ENCODE results near the gene KANK4. TPM values are rescaled to one million over a fixed set of nuclear protein-coding genes. Genes with fewer than 3 reads are reported as not detected.
"Not testable (repeated sequence)": the region's sequence is repeated elsewhere in the genome, so short reads cannot be mapped to it uniquely, and the experiment has no call there.

The KANK4 gene
- total and polyA plus RNA-seq, 9 donors = 6.6 to 17.1 (median 12.7) TPM

DNA sequence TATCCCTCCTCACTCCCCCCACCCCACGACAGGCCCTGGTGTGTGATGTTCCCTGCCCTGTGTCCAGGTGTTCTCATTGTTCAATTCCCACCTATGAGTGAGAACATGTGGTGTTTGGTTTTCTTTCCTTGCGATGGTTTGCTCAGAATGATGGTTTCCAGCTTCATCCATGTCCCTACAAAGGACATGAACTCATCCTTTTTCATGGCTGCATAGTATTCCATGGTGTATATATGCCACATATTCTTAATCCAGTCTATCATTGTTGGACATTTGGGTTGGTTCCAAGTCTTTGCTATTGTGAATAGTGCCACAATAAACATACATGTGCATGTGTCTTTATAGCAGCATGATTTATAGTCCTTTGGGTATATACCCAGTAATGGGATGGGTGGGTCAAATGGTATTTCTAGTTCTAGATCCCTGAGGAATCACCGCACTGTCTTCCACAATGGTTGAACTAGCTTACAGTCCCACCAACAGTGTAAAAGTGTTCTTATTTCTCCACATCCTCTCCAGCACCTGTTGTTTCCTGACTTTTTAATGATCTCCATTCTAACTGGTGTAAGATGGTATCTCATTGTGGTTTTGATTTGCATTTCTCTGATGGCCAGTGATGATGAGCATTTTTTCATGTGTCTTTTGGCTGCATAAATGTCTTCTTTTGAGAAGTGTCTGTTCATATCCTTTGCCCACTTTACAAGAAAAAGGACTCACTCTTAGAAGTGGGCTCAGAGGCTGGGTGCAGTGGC lies 79.4 kb downstream of the KANK4 start:
- no CpG with 5 or more reads among the region's 3 CpGs for WGBS (ENCODE audit: insufficient coverage)
- H3K9me3 ChIP-seq (replicated peaks; ENCODE audit: control insufficient read depth, low read depth, low read length); H3K27me3 ChIP-seq (ENCODE audit: control insufficient read depth, insufficient read depth, low read length); H3K36me3 ChIP-seq (ENCODE audit: control insufficient read depth, insufficient read depth, low read length); DNase-seq; H3K27ac ChIP-seq (ENCODE audit: low read length); H3K4me3 ChIP-seq (ENCODE audit: low read length): not testable (repeated sequence)
- peaks cover 17% of the 10 kb centered on the region for H3K4me1 ChIP-seq (ENCODE audit: control insufficient read depth, insufficient read depth, low read length)

GRCh38 chr1:62238507-62238906 lies 80.7 kb downstream of the KANK4 start:
- H3K36me3 ChIP-seq (ENCODE audit: control insufficient read depth, insufficient read depth, low read length) = no peaks in the 10 kb centered on the region
- WGBS (ENCODE audit: insufficient coverage) = 100% methylated on average over 2 of the region's 9 CpGs
- H3K9me3 ChIP-seq (replicated peaks; ENCODE audit: control insufficient read depth, low read depth, low read length) = no peaks in the 10 kb centered on the region
- H3K27me3 ChIP-seq (ENCODE audit: control insufficient read depth, insufficient read depth, low read length) = no peaks in the 10 kb centered on the region
- DNase-seq = no peak
- peaks cover 17% of the 10 kb centered on the region for H3K4me1 ChIP-seq (ENCODE audit: control insufficient read depth, insufficient read depth, low read length)
- no peak overlapping the region for H3K4me3 ChIP-seq (ENCODE audit: low read length)
- H3K27ac ChIP-seq (ENCODE audit: low read length) = no peak overlapping the region

DNA sequence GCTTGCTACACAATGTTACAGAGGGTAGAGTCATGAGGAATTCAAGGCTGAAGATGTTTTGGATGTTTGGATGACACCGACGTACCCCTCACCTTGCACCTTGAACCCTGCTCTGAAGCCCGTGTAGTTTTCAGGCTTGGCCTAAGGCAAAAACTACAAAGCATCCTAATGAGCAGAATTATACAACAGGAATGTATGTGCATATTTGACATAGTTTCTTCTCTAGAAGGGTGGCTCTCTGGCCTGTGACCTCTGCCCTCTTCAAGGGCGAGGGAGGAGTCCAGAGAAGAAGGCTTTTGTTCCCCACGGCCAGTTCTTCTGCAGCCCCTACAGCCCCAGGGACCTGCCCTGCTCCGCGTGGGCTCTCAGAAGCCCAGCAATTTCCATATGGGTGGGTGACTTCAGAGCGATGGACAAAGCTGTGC lies 81.3 kb downstream of the KANK4 start:
- no peak for DNase-seq
- Histone ChIP-seq H3K27ac (ENCODE audit: low read length) (no peak overlapping the region), H3K27me3 (ENCODE audit: control insufficient read depth, insufficient read depth, low read length) (no peaks in the 10 kb centered on the region), H3K4me1 (ENCODE audit: control insufficient read depth, insufficient read depth, low read length) (peaks cover 20% of the 10 kb centered on the region), H3K36me3 (ENCODE audit: control insufficient read depth, insufficient read depth, low read length) (no peaks in the 10 kb centered on the region), H3K9me3 (replicated peaks; ENCODE audit: control insufficient read depth, low read depth, low read length) (no peaks in the 10 kb centered on the region), H3K4me3 (ENCODE audit: low read length) (no peak overlapping the region)
- 100% methylated on average over 1 of the region's 8 CpGs for WGBS (ENCODE audit: insufficient coverage)

- Histone ChIP-seq H3K27me3 (ENCODE audit: control insufficient read depth, insufficient read depth, low read length) (no peaks in the 10 kb centered on the region), H3K4me3 (ENCODE audit: low read length) (no peak overlapping the region), H3K9me3 (replicated peaks; ENCODE audit: control insufficient read depth, low read depth, low read length) (no peaks in the 10 kb centered on the region), H3K36me3 (ENCODE audit: control insufficient read depth, insufficient read depth, low read length) (no peaks in the 10 kb centered on the region), H3K4me1 (ENCODE audit: control insufficient read depth, insufficient read depth, low read length) (peaks cover 24% of the 10 kb centered on the region), H3K27ac (ENCODE audit: low read length) (no peak overlapping the region)
- WGBS (ENCODE audit: insufficient coverage) = 100% methylated on average over 1 of the region's 4 CpGs
- no peak for DNase-seq
These were observed 81.9 kb downstream of the KANK4 start for GRCh38 chr1:62237361-62237760.

DNA sequence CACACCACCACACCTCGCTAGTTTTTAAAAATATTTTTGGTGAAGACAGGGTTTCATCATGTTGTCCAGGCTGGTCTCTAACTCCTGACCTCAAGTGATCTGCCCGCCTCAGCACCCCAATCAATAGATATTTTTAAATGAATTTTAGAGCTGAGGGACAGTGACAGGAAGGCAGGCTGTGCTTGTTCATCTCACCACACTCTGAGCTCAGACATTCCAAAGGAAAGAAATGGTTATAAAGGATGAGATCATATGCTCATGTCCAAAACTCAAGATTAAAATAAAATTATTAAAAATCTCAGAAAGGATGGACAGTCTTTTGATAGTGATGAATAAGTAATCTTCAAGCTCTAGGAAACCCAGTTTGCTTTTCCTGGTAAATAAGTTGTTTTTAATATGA lies 83.7 kb downstream of the KANK4 start:
- Histone ChIP-seq H3K4me1 (ENCODE audit: control insufficient read depth, insufficient read depth, low read length) (peaks cover 10% of the 10 kb centered on the region), H3K27ac (ENCODE audit: low read length) (no peak overlapping the region), H3K36me3 (ENCODE audit: control insufficient read depth, insufficient read depth, low read length) (no peaks in the 10 kb centered on the region), H3K9me3 (replicated peaks; ENCODE audit: control insufficient read depth, low read depth, low read length) (no peaks in the 10 kb centered on the region), H3K27me3 (ENCODE audit: control insufficient read depth, insufficient read depth, low read length) (no peaks in the 10 kb centered on the region), H3K4me3 (ENCODE audit: low read length) (no peak overlapping the region)
- DNase-seq = no peak
- WGBS (ENCODE audit: insufficient coverage) = no CpG with 5 or more reads among the region's 2 CpGs

DNA sequence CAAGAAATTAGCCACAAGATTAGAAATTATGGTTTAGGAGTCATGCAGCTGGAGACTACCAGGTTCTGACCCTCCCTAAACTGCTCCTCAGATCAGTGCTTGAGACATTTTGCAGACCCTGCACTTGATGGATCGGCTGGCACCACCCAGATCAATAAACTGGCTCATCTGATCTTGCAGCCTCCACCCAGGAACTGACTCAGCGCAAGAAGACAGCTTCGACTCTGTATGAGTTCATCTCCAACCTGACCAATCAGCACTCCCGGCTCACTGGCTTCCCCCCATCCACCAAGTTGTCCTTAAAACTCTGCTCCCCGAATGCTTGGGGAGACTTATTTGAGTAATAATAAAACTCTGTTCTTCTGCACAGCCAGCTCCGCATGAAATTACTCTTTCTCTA lies 84.5 kb downstream of the KANK4 start:
- no peaks in the 10 kb centered on the region for H3K9me3 ChIP-seq (replicated peaks; ENCODE audit: control insufficient read depth, low read depth, low read length)
- peaks cover 10% of the 10 kb centered on the region for H3K4me1 ChIP-seq (ENCODE audit: control insufficient read depth, insufficient read depth, low read length)
- 69% methylated on average over 2 of the region's 6 CpGs for WGBS (ENCODE audit: insufficient coverage)
- H3K27me3 ChIP-seq (ENCODE audit: control insufficient read depth, insufficient read depth, low read length) = no peaks in the 10 kb centered on the region
- H3K36me3 ChIP-seq (ENCODE audit: control insufficient read depth, insufficient read depth, low read length) = no peaks in the 10 kb centered on the region
- H3K4me3 ChIP-seq (ENCODE audit: low read length) = no peak overlapping the region
- no peak overlapping the region for H3K27ac ChIP-seq (ENCODE audit: low read length)
- DNase-seq = no peak

DNA sequence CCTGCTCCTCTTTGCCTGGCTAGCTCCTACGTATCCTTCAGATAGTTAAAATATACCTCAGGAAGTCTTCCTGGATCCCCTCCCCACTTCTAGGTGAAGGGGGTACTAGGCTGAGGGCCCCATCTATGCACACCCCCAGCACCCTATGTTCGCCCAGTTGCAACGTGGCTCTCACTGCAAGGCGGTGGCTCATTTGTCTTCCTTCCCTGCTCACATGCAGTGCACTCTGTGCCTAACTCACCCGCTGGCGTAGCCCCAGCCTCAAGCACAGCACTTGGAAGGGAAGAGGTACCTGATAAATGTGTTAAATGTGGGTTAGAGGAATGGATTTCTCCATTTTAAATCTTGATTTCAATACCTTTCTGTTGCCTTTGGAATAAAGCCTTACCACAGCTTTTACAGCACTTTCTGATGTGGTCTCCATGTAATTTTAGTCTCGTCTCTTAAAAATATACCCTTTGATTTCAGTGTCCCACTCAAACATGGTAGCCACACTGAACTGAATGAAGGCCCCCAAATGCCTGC lies 85.2 kb downstream of the KANK4 start:
- Histone ChIP-seq H3K36me3 (ENCODE audit: control insufficient read depth, insufficient read depth, low read length) (no peaks in the 10 kb centered on the region), H3K4me3 (ENCODE audit: low read length) (no peak overlapping the region), H3K27ac (ENCODE audit: low read length) (no peak overlapping the region), H3K4me1 (ENCODE audit: control insufficient read depth, insufficient read depth, low read length) (peaks cover 15% of the 10 kb centered on the region), H3K27me3 (ENCODE audit: control insufficient read depth, insufficient read depth, low read length) (no peaks in the 10 kb centered on the region), H3K9me3 (replicated peaks; ENCODE audit: control insufficient read depth, low read depth, low read length) (no peaks in the 10 kb centered on the region)
- WGBS (ENCODE audit: insufficient coverage) = 95% methylated on average over 2 of the region's 7 CpGs
- DNase-seq = no peak

DNA sequence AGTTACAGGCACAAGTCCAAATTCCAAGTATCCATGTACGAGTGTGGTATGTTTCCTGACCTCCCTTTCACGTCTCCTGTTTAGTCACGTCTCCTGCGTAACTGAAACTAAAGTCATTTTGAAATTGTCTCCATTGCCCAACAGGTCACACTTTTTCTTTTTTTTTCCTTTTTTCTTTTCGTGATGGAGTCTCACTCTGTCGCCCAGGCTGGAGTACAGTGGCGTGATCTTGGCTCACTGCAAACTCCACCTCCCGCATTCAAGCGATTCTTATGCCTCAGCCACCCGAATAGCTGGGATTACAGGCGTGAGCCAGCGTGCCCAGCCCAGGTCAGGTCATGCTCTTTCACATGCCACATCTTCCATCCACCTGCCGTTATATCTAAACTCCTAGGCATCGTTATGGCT lies 86.4 kb downstream of the KANK4 start:
- Histone ChIP-seq H3K9me3 (replicated peaks; ENCODE audit: control insufficient read depth, low read depth, low read length) (no peaks in the 10 kb centered on the region), H3K4me1 (ENCODE audit: control insufficient read depth, insufficient read depth, low read length) (peaks cover 24% of the 10 kb centered on the region), H3K4me3 (ENCODE audit: low read length) (no peak overlapping the region), H3K36me3 (ENCODE audit: control insufficient read depth, insufficient read depth, low read length) (no peaks in the 10 kb centered on the region), H3K27ac (ENCODE audit: low read length) (no peak overlapping the region), H3K27me3 (ENCODE audit: control insufficient read depth, insufficient read depth, low read length) (no peaks in the 10 kb centered on the region)
- WGBS (ENCODE audit: insufficient coverage) = 56% methylated on average over 14 of the region's 14 CpGs
- peak; percentile 29 for DNase-seq

DNA sequence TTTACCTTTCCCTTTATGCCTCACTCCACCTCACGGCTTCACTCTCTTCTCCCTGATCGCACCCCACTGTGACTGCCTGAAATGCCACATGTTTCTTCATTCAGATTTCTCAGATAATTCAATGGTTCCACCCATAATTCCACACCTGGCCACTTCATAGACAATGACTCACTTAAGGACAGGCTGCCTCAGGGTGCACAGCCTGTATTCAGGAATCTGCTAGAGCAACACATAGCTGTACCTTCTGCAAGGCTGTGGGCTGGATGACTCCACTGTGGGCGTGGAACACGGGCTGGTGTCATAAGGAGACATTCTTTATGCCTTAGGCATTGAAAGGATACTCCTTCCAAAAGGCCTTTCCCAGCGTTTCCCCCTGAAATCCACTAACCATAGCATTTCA lies 88.5 kb downstream of the KANK4 start:
- WGBS (ENCODE audit: insufficient coverage) = 95% methylated on average over 2 of the region's 5 CpGs

GRCh38 chr1:62229932-62230331 lies 89.3 kb downstream of the KANK4 start:
- H3K9me3 ChIP-seq (replicated peaks; ENCODE audit: control insufficient read depth, low read depth, low read length) = no peaks in the 10 kb centered on the region
- no CpG with 5 or more reads among the region's 2 CpGs for WGBS (ENCODE audit: insufficient coverage)
- peak; percentile 30 for DNase-seq
- H3K27me3 ChIP-seq (ENCODE audit: control insufficient read depth, insufficient read depth, low read length) = no peaks in the 10 kb centered on the region
- H3K27ac ChIP-seq (ENCODE audit: low read length) = no peak overlapping the region
- H3K36me3 ChIP-seq (ENCODE audit: control insufficient read depth, insufficient read depth, low read length) = no peaks in the 10 kb centered on the region
- peaks cover 24% of the 10 kb centered on the region for H3K4me1 ChIP-seq (ENCODE audit: control insufficient read depth, insufficient read depth, low read length)
- H3K4me3 ChIP-seq (ENCODE audit: low read length) = no peak overlapping the region

More for the DNA sequence above, 88.5 kb downstream of the KANK4 start:
- H3K9me3 ChIP-seq (replicated peaks; ENCODE audit: control insufficient read depth, low read depth, low read length) = no peaks in the 10 kb centered on the region
- no peak overlapping the region for H3K27ac ChIP-seq (ENCODE audit: low read length)
- H3K36me3 ChIP-seq (ENCODE audit: control insufficient read depth, insufficient read depth, low read length) = no peaks in the 10 kb centered on the region
- peaks cover 24% of the 10 kb centered on the region for H3K4me1 ChIP-seq (ENCODE audit: control insufficient read depth, insufficient read depth, low read length)
- H3K4me3 ChIP-seq (ENCODE audit: low read length) = no peak overlapping the region
- no peaks in the 10 kb centered on the region for H3K27me3 ChIP-seq (ENCODE audit: control insufficient read depth, insufficient read depth, low read length)
- no peak for DNase-seq

Measured in muscle of leg (tissue), 11 donors.